SK-N-SH (cell line): Measurements from ENCODE around the gene GRB10.

Experiments used
- ELF1 ChIP-seq: IDR thresholded peaks from 2 replicates; pipeline ENCODE4 v1.4.0; 2012
- NFIC ChIP-seq: IDR thresholded peaks from 2 replicates; pipeline ENCODE4 v1.4.0; 2012; ENCODE audit warnings: borderline replicate concordance

DNA sequence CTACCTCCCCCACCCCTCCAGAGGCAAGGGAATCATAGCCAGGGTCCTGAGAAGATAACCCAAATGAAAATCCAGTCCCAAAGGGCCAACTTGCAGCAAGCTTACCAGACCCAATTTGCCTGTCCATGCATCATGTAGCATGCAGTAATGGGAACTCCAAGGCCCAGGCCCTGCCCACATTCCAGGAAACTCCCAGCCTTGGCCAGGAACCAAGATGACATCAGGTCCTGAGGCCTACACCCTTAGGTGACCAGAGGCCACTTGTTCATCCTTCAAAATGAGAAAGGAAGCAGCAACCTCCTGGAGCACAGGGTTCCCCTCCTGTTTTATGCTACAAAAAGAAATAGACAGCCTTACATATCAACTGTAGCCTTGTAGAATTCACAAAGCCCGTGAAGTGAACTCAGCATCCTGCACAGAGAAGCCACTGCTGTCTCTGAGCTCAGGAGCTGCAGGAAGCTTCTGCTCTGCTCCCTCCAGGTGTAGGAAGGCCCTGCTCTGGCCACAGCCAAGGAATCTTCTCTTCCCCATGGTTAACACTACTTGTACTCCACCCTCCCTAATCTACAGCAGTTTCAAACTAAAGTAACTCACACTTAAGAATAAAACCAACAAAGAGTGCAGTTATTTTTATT is 30.3 kb upstream of the GRB10 start:
- TF ChIP-seq ELF1 (no peak), NFIC (peak; percentile 85)
